Stimulated activated CD4-positive, alpha-beta T cell treated with anti-CD3 and anti-CD28 coated beads, Interleukin-1b, Interleukin-23, amount 100 ng/mL, for 1 hour (primary cell): ENCODE data around the gene KLF11.
"Not testable (repeated sequence)": the region's sequence is repeated elsewhere in the genome, so short reads cannot be mapped to it uniquely, and the experiment has no call there.

Source experiments
- DNase-seq, 2 donors: peaks; one replicate each; pipeline ENCODE4 v3.0.0-alpha.2; 2020; ENCODE audit warnings: low read depth in 2 of 2

KLF11 gene

DNA sequence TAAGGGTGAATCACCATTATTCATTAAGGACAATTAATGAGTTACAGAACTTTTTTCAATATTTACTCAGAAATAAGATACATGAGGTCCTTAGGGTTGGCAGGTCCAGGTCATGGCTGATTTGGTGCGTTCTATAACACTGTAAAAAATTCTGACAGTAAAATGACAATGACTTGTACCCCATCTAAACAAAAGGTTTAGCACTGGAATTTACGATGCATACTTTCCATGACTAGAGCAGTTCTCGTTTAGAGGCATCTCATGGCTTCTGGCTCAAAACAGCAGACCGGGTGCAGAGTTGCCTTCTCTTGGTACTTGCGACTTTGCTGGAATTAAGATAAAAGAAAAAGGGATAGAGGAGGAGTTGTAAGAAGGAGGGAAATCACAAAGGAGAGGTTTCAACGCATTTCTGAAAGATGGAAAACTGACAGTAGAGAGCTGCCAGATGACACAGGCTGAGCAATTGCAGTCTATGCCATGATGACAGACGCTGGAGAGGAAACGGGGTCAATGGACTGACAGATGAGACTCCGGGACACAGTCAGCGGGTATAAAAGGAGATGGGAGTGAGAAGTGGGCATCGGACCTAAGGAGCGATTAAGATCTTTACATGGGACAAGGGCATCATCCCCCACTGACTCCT is 41.0 kb downstream of the KLF11 start:
- no peak for DNase-seq

DNA sequence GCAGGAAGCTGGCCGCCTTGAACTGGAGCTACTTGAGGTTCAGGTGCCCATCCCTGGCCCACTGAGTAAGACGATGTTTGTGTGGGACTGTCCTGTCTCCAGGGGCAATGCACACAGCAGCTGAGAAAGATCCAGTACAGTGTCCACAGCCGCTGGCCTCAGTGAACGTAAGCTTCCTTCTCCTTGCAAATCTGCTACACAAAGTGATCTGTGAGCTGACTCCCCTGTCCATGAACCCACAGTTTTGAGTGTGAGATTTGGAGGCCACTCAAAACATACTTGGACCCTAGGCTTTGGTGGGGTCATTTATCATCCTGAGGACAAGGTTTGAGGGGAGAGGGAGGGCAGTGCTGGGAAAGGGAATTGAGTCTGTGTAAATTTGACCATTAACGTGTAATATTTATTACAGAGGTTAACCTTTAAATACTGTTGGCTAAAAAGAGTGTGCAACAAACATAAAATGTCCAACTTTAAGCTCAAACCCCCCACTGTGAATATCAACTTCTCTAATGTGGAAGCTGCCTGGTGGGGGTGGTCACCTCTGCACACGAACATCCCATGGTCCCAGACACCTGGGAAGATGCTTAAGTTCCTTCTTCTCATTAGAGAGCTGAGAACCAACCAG is 41.8 kb downstream of the KLF11 start:
- DNase-seq: no peak

GRCh38 chr2:10085668-10086059 is 42.3 kb downstream of the KLF11 start:
- DNase-seq: no peak

DNA sequence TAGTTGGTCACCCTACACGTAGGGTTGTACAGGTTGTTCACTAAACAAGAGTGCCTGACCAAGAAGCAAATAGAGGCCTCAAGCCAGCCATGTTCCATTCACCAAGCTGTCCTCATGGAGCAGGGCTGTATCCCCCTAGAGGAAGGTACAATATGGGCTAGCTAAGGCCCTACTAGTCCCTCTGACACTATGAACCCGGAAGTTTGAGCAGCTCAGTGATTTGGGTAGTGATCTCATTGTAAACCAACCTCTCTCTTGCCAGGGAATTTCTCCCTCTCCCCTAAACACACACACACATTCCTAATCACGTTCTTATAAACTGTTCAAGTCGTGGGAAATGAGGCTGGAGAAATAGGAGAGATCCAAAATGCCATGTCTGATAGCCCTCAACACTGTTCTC is 43.6 kb downstream of the KLF11 start:
- no peak for DNase-seq

DNA sequence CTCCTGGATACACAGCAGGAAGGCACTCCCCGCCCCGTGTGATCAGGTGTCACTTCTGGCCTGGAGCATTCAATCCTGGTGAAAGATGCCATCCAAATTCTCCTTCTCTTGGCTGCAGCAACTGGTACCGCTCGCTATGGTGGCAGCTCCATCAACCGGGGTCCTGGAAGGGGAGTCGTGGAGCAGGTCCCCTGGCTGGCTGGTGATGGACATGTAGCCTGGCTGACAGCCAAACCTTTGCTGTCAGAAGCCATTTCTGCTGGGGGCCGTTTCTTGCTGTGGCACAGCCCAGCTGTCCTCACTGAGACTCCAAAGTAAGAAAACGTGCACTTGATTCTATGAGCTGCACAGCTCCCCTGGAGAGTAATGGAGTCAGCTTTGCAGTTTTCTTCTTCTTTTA is 44.0 kb downstream of the KLF11 start:
- DNase-seq: no peak

DNA sequence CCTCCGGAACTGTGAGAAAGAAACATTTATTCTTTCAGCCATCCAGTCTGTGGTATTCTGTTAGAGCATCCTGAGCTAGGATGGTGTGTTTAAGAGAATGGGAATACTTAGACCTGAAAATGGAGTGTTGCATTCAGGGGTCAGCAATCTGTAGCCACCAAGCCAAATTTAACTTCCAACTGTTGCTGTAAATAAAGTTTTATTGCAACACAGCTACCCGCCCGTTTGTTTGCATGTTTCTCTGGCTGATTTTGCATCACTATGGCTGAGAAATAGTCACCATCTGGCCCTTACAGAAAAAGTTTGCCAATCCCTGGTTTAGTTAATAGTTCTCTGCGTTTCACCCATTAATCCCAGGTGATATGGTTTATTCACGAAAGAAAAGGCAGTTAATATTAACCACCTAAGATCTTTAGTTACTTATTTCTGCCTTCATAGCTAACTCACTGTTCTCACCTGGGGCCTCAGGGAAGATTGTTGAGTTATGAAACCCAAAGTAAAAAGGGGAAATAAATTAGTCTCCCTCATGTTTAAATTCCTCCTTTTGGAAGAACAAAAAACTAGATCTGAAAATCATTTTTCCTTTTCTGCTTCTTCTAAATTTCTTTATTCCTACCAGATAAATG is 46.3 kb downstream of the KLF11 start:
- DNase-seq: no peak

- no peak for DNase-seq
Measured at GRCh38 chr2:10091182-10091888, 48.0 kb downstream of the KLF11 start.

GRCh38 chr2:10091889-10092244 is 48.5 kb downstream of the KLF11 start:
- DNase-seq: not testable (repeated sequence)

- DNase-seq: no peak
Measured at GRCh38 chr2:10094271-10094814, 51.0 kb downstream of the KLF11 start.

DNA sequence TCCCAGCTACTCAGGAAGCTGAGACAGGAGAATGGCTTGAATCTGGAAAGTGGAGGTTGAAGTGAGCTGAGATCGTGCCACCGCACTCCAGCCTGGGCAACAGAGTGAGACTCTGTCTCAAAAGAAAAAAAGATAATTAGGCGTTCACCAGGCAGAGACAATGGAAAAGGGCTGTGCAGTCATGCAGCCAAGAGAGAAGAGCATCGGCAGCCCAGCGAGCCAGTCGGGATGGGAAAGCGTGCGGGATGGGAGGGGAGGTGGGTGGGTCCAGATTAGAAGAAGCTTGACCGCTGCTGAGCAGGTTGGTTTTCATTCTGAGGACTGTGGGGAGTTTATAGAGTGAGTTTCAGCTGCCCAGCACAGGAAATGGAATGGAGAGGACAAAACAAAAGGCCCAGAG is 51.8 kb downstream of the KLF11 start:
- no peak for DNase-seq

DNA sequence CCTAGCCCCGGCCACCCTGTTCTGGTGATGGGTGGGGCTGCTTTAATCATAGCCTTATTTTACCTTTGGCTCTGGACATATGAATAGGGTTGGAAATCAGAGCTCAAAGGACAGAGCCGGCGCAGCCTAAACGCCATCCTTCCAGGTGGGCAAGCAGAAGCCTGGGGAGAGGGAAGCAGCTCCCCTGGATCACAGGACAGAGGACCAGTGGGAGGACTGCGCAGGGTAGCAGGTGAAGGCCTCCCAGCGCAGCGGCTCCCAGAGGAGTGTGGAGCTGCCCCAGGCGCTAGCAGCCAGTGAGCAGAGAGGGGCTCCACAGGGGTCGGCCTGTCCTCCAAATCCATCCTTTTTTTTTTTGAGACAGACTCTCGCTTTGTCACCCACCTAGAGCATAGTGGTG is 53.3 kb downstream of the KLF11 start:
- DNase-seq: no peak

GRCh38 chr2:10097352-10098148 is 54.2 kb downstream of the KLF11 start:
- DNase-seq: no peak

- no peak for DNase-seq
Measured at GRCh38 chr2:10101491-10101890, 58.1 kb downstream of the KLF11 start.

- DNase-seq: no peak
Measured at GRCh38 chr2:10103179-10103578, 59.8 kb downstream of the KLF11 start.
